NCI-H1436 (cell line): ENCODE results near the gene FAM184A.

Source experiments
- DNase-seq: peaks from one replicate; lab custom pipeline; 2025; lab: John Stamatoyannopoulos, UW

The FAM184A gene

GRCh38 chr6:119060255-119060907 lies 18.1 kb downstream of the FAM184A start:
- no peak for DNase-seq

GRCh38 chr6:119055069-119055468 lies 23.4 kb downstream of the FAM184A start:
- DNase-seq, result no peak

- no peak for DNase-seq
Measured at GRCh38 chr6:119052987-119053386, 25.5 kb downstream of the FAM184A start.

- DNase-seq, result no peak
Measured at GRCh38 chr6:119052292-119052889, 26.1 kb downstream of the FAM184A start.

GRCh38 chr6:119044255-119044654 lies 34.2 kb downstream of the FAM184A start:
- no peak for DNase-seq

GRCh38 chr6:119043783-119044182 lies 34.7 kb downstream of the FAM184A start:
- DNase-seq, result no peak

DNA sequence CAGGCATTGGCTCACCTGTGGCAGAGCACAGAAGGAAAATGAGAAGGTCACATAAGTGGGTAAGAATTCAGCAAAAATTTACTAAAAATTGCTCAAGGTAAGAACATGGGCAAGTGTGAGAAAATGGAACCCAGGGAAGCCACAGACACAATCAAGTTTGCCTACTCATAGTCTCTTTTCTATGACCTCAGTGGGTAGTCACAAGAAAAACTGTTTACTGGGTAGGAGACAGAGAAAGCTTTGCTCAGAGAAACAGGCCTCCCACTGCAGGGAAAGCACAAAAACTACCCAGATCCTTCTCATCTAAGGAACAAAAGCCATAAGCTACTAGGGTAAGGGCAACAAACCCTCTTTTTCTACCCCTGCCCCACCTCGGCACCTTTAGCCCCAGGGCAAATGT lies 35.2 kb downstream of the FAM184A start:
- DNase-seq, result no peak

GRCh38 chr6:119040636-119041035 lies 37.8 kb downstream of the FAM184A start:
- no peak for DNase-seq

DNA sequence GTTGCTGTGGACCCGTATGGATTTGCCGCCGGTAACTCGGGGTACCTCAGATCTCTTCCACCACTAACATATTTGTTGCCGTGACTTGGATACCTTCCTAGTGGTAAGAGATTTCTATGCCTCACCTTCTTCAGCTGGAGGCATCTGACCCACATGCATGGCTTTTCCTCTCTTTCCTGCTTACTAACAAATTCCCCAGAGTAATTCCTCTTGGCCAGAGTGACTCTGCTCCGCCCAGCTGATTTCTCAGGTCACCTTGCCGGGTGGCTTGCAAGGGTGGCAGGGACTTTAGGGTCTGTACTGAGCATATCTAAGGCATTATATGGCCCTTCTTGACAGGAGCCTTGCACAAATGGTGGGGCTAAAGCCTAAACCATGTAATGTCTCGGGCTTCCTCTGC lies 38.2 kb downstream of the FAM184A start:
- DNase-seq, result no peak

DNA sequence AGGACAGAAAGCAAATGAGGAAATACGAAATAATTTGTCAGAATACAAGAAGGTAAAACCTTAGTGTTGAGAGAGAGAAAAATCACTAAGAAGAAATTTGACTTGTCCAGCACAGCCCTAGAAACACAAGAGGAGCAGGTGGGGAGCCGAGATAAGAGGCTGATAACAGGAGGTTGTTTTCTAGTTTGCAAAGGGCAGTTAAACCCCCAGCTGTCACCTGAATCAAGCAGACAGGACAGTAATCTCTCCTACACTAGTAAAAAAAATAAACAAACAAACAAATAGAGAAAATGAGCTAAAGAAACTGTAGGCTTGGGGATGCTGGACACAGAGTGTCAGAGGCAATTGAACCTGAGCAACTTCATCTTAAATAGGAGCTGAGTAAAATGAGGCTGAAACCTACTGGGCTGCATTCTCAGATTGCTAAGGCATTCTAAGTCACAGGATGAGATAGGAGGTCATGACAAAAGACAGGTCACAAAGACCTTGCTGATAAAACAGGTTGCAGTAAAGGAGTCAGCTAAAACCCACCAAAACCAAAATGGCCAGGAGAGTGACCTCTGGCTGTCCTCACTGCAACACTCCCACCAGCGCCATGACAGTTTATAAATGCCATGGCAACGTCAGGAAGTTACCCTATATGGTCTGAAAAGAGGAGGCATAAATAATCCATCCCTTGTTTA lies 40.4 kb downstream of the FAM184A start:
- DNase-seq, result no peak

GRCh38 chr6:119037264-119037663 lies 41.2 kb downstream of the FAM184A start:
- no peak for DNase-seq

DNA sequence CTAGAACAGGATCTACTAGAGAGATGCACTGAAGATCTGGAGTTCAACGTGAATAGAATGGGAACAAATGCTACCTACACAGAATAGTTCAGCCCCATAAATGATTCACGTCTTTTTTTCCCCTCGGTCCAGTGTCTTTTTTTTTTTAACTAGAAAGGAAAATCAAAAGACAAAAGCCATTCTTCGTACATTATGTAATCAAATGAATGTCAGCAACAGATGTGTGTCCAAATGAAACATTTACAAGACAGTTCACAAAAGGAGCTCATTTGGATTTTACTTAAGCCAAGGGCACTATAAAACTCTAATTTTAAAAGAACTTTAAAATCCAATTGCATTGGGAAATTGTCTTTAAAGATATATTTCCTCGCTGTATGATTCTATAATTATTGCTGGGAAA lies 42.4 kb downstream of the FAM184A start:
- no peak for DNase-seq

DNA sequence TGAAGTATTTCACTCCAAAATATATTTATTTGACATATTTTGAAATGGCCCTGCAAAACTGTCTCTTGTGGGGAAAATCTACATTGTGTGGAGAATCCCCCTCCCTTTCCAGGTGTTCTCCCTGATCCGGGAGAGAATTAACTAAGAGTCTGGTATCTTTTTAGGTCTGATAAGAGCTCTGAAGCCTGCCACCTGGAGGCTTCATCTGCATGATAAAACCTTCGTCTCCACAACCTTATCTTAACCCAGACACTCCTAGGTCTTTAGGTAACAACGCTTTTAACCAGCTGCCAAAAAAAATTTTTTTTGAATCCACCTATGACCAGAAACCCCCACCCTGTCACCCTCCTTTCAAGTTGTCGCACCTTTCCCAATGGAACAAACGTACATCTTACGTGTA lies 43.0 kb downstream of the FAM184A start:
- DNase-seq, result no peak

- DNase-seq, result no peak
Measured at GRCh38 chr6:119034827-119035458, 43.5 kb downstream of the FAM184A start.

GRCh38 chr6:119032428-119032827 lies 46.0 kb downstream of the FAM184A start:
- DNase-seq, result no peak

- no peak for DNase-seq
Measured at GRCh38 chr6:119030759-119031158, 47.7 kb downstream of the FAM184A start.

GRCh38 chr6:119028091-119028490 lies 50.4 kb downstream of the FAM184A start:
- no peak for DNase-seq

GRCh38 chr6:119027465-119027864 lies 51.0 kb downstream of the FAM184A start:
- no peak for DNase-seq

GRCh38 chr6:119026822-119027221 lies 51.6 kb downstream of the FAM184A start:
- DNase-seq, result no peak

- DNase-seq, result no peak
Measured at GRCh38 chr6:119025793-119026192, 52.7 kb downstream of the FAM184A start.

GRCh38 chr6:119024111-119024510 lies 54.4 kb downstream of the FAM184A start:
- no peak for DNase-seq

GRCh38 chr6:119022796-119023195 lies 55.7 kb downstream of the FAM184A start:
- no peak for DNase-seq
